Brain pericyte (primary cell): ENCODE measurements around the gene C6orf120.

Source experiments
- DNase-seq: peaks from one replicate; pipeline ENCODE4 v3.0.0-alpha.2; 2012; ENCODE audit warnings: low read depth, low spot score

The C6orf120 gene

GRCh38 chr6:169724494-169725124, 22.7 kb downstream of the C6orf120 start, which contains the start of gene PHF10:
Gene PHF10, minus strand, starts transcription at chr6:169724500. Its CDS starts 569 bp downstream, at chr6:169723931.
- peak; percentile 12 for DNase-seq

GRCh38 chr6:169725125-169726048, 23.5 kb downstream of the C6orf120 start:
- peak; percentile 22 for DNase-seq

- no peak for DNase-seq
Observed at GRCh38 chr6:169726049-169726400, 24.1 kb downstream of the C6orf120 start.

- DNase-seq = no peak
Observed at GRCh38 chr6:169726963-169727362, 25.0 kb downstream of the C6orf120 start.

GRCh38 chr6:169729961-169730360, 28.0 kb downstream of the C6orf120 start:
- no peak for DNase-seq

GRCh38 chr6:169738204-169738975, 36.5 kb downstream of the C6orf120 start:
- no peak for DNase-seq

GRCh38 chr6:169738976-169739529, 37.1 kb downstream of the C6orf120 start:
- DNase-seq = no peak

GRCh38 chr6:169741344-169741743, 39.4 kb downstream of the C6orf120 start:
- DNase-seq = no peak

- no peak for DNase-seq
Observed at GRCh38 chr6:169745405-169745804, 43.5 kb downstream of the C6orf120 start.

GRCh38 chr6:169746556-169746955, 44.6 kb downstream of the C6orf120 start:
- DNase-seq = no peak

GRCh38 chr6:169751242-169752073, 49.5 kb downstream of the C6orf120 start, which contains the start of the genes DYNLT2 and ERMARD:
Gene DYNLT2, minus strand, starts transcription at chr6:169751572. Its CDS starts 114 bp downstream, at chr6:169751458.
Gene ERMARD, plus strand, starts transcription at chr6:169751622. Its CDS starts 36 bp downstream, at chr6:169751658.
- DNase-seq = peak; percentile 74

GRCh38 chr6:169752074-169752623, 50.2 kb downstream of the C6orf120 start:
- DNase-seq = no peak
